Endodermal cell (in vitro differentiated cells): ENCODE results near the gene AMH. TPM values are rescaled to one million over a fixed set of nuclear protein-coding genes. Genes with fewer than 3 reads are reported as not detected.

Experiments used
- DNase-seq: peaks from one replicate; pipeline ENCODE4 v3.0.0-alpha.2; 2017
- H3K27ac ChIP-seq: 2 replicates; pipeline ENCODE4 v1.5.1; 2013; ENCODE audit warnings: mild to moderate bottlenecking, low read depth, low read length, moderate library complexity
- H3K27me3 ChIP-seq: 2 replicates; pipeline ENCODE4 v1.6.1; 2013; ENCODE audit warnings: mild to moderate bottlenecking, low read length, moderate library complexity; ENCODE audit not compliant: insufficient read depth, control insufficient read depth, poor library complexity, severe bottlenecking
- H3K36me3 ChIP-seq: 2 replicates; pipeline ENCODE4 v1.7.0; 2013; ENCODE audit warnings: mild to moderate bottlenecking, low read length, moderate library complexity; ENCODE audit not compliant: control insufficient read depth, insufficient read depth
- H3K4me1 ChIP-seq: one replicate; pipeline ENCODE4 v1.7.0; 2013; ENCODE audit warnings: low read length; ENCODE audit not compliant: control insufficient read depth, insufficient read depth
- H3K4me3 ChIP-seq: 2 replicates; pipeline ENCODE4 v1.5.1; 2013; ENCODE audit warnings: mild to moderate bottlenecking, low read length, moderate library complexity
- H3K9ac ChIP-seq: 2 replicates; pipeline ENCODE4 v1.6.1; 2013; ENCODE audit warnings: mild to moderate bottlenecking, low read length, moderate library complexity; ENCODE audit not compliant: poor library complexity, severe bottlenecking; ENCODE audit errors: extremely low read depth
- H3K9me3 ChIP-seq: 2 replicates; pipeline ENCODE4 v1.6.1; 2013; ENCODE audit warnings: mild to moderate bottlenecking, low read length, moderate library complexity; ENCODE audit not compliant: control insufficient read depth
- H3K27ac Mint-ChIP-seq: 2 replicates; pipeline ENCODE4 v1.8.0; 2020; ENCODE audit warnings: mixed read lengths
- H3K27me3 Mint-ChIP-seq: 2 replicates; pipeline ENCODE4 v1.8.0; 2021; ENCODE audit warnings: mild to moderate bottlenecking, mixed read lengths; ENCODE audit not compliant: insufficient read depth
- H3K36me3 Mint-ChIP-seq: 2 replicates; pipeline ENCODE4 v1.8.0; 2020; ENCODE audit warnings: low read depth, mixed read lengths
- H3K4me1 Mint-ChIP-seq: 2 replicates; pipeline ENCODE4 v1.8.0; 2020; ENCODE audit warnings: mixed read lengths
- H3K4me3 Mint-ChIP-seq: 2 replicates; pipeline ENCODE4 v1.8.0; 2020; ENCODE audit warnings: mild to moderate bottlenecking, moderate library complexity, mixed read lengths
- H3K9me3 Mint-ChIP-seq: 2 replicates; pipeline ENCODE4 v1.8.0; 2020; ENCODE audit warnings: mild to moderate bottlenecking, mixed read lengths
- WGBS, 2 experiments: methylation state at CpG; one replicate each; pipeline versions ENCODE4 v1.1.5 to v1.1.7; 2013; ENCODE audit warnings: missing lambda C conversion rate in 2 of 2, mixed read lengths in 1 of 2; ENCODE audit not compliant: insufficient coverage in 1 of 2, insufficient read length in 1 of 2; 5-methylcytosine and 5-hydroxymethylcytosine counted together
- total RNA-seq, 2 donors: library from RNA; stranded (reverse); fragmentation: NEBNext Ultra II Directional in 1 of 2; extraction: Animal tissue kit (Norgen Biotek cat#: 25700) in 1 of 2; gene quantifications; 2 replicates in 1 of 2; 3 replicates in 1 of 2; pipeline ENCODE4 v1.2.1, GENCODE V29; 2021
- TF ChIP-seq, protein P1 (sequence below): fragments of 200-600 bp; sonication (generic); conservative IDR thresholded peaks from 2 replicates; pipeline ENCODE4 v1.5.0; 2021; ENCODE audit warnings: antibody characterized with exemption, mild to moderate bottlenecking

The AMH gene
- total RNA-seq, 2 donors from 2014 or later = 20.5 to 35.1 TPM

DNA sequence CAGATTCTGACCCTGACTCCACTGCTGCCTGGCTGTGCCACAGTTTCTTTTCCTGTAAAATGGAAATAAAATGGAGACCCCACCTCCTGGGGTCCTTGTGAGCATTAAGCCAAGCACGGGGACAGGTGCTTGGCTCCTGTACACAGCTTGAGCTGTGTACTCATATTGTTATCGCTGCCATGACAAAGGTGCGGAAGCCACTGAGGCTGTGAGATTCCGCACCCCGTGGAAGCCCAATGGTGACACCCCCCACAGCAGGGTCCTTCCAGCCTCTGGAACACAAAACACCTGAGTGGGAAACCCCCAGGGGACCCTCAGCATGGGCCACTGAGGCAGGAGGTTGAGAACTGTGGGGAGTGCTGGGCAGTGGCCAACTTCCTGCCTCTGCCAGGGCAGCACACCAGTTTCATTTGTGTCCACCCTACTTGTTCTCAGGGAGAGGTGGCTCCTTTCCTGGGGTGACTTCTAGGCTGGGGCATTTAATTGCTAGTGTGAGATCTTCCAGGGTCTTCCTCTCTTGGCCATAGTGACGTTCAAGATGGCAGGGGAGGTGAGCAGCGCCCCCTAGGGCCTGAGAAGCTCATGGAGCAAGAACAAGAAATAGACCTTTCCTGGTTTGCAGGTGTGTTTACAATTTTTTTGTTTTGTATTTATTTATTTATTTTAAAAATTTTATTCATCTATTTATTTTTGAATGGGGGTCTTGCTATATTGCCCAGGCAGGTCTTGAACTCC is 12.5 kb downstream of the AMH start:
- Histone ChIP-seq H3K9ac (no peak overlapping the region), H3K9me3 (no peaks in the 10 kb centered on the region), H3K27ac (no peak overlapping the region), H3K4me3 (no peak overlapping the region), H3K4me1 (no peaks in the 10 kb centered on the region), H3K27me3 (no peaks in the 10 kb centered on the region), H3K36me3 (no peaks in the 10 kb centered on the region)
- peak; percentile 84 for DNase-seq
- Mint-ChIP-seq H3K36me3 (no peaks in the 10 kb centered on the region), H3K4me3 (no peak overlapping the region), H3K27me3 (peaks cover 1% of the 10 kb centered on the region), H3K9me3 (no peaks in the 10 kb centered on the region), H3K4me1 (no peaks in the 10 kb centered on the region), H3K27ac (no peak overlapping the region)
- TF ChIP-seq, protein P1, sequence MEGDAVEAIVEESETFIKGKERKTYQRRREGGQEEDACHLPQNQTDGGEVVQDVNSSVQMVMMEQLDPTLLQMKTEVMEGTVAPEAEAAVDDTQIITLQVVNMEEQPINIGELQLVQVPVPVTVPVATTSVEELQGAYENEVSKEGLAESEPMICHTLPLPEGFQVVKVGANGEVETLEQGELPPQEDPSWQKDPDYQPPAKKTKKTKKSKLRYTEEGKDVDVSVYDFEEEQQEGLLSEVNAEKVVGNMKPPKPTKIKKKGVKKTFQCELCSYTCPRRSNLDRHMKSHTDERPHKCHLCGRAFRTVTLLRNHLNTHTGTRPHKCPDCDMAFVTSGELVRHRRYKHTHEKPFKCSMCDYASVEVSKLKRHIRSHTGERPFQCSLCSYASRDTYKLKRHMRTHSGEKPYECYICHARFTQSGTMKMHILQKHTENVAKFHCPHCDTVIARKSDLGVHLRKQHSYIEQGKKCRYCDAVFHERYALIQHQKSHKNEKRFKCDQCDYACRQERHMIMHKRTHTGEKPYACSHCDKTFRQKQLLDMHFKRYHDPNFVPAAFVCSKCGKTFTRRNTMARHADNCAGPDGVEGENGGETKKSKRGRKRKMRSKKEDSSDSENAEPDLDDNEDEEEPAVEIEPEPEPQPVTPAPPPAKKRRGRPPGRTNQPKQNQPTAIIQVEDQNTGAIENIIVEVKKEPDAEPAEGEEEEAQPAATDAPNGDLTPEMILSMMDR = peak; percentile 87
- 75 to 87% methylated on average over 5 to 7 of the region's 7 CpGs for WGBS, 2 experiments

DNA sequence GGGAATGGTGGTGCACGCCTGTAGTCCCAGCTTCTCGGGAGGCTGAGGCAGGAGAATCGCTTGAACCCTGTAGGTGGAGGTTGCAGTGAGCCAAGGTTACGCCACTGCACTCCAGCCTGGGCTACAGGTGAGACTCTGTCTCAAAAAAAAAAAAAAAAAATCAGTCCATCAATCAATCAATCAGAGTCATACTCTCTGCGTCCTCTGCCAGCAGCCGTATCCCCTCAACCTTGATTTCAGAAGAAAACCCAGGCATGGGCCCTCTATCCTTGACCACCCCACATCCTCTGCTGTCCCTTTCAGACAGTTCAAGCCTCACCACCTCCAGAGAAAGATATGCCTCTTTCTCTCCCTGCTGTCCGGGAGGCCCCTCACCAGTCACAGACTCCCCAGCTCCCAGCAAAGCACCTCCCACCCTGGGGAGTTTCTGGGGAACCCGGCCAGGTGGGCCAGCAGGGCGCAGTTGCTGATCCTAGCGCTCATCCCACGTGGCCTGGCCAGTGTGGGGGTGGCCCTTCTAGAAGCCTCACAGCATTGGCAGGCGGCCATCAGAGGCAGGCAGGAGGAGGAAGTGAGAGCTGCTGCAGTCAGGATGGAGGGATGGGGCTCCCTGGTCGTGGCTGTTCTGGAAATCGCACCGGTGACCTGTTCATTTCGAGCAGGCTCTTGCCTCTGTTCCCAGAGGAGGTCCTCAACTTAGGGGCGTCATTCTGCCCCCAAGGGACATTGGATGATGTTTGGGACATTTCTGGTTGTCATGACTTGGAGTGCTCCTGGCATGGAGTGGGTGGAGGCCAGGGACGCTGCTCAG is 17.3 kb downstream of the AMH start:
- Mint-ChIP-seq H3K27ac (no peak overlapping the region), H3K9me3 (no peaks in the 10 kb centered on the region), H3K27me3 (no peaks in the 10 kb centered on the region), H3K4me1 (peaks cover under 1% of the 10 kb centered on the region), H3K36me3 (peaks cover 1% of the 10 kb centered on the region), H3K4me3 (no peak overlapping the region)
- 83 to 87% methylated on average over 3 to 18 of the region's 18 CpGs for WGBS, 2 experiments
- TF ChIP-seq, protein P1 = no peak
- no peak overlapping the region for H3K27ac ChIP-seq
- no peak overlapping the region for H3K9ac ChIP-seq
- peaks cover 4% of the 10 kb centered on the region for H3K36me3 ChIP-seq
- H3K9me3 ChIP-seq = no peaks in the 10 kb centered on the region
- no peak for DNase-seq
- H3K4me3 ChIP-seq = no peak overlapping the region
- no peaks in the 10 kb centered on the region for H3K27me3 ChIP-seq
- peaks cover under 1% of the 10 kb centered on the region for H3K4me1 ChIP-seq

DNA sequence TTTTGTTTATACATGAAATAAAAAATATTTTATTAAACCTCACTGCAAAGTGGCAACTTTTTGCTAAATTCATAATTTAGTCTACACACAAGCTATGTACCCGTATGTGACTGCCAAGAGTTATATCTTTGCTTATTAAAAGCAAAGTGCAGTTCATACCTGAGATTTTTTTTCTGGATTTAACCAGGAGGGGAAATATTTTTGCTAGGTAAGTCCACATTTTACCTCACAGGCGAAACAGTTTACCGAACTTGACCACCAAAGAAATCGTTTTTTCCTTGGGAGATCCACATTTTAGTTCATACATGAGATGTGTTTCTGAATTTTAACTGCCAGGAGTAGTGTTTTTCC is 19.3 kb downstream of the AMH start:
- Histone ChIP-seq H3K9me3 (no peaks in the 10 kb centered on the region), H3K36me3 (peaks cover 15% of the 10 kb centered on the region), H3K4me1 (peaks cover 7% of the 10 kb centered on the region), H3K4me3 (peak overlapping the region; percentile 83), H3K9ac (peak overlapping the region; percentile 69), H3K27ac (no peak overlapping the region), H3K27me3 (no peaks in the 10 kb centered on the region)
- Mint-ChIP-seq H3K36me3 (peaks cover 10% of the 10 kb centered on the region), H3K4me3 (peak overlapping the region; percentile 90), H3K27ac (no peak overlapping the region), H3K27me3 (no peaks in the 10 kb centered on the region), H3K9me3 (no peaks in the 10 kb centered on the region), H3K4me1 (peaks cover 8% of the 10 kb centered on the region)
- DNase-seq = no peak
- TF ChIP-seq, protein P1 = no peak
- WGBS, 2 experiments = 89 to 94% methylated on average over 4 of the region's 4 CpGs
